GM21737 (cell line): Measurements from ENCODE around the gene RPH3AL.
"Not testable (repeated sequence)": the region's sequence is repeated elsewhere in the genome, so short reads cannot be mapped to it uniquely, and the experiment has no call there.

Experiments used
- ATAC-seq: cut with Tn5 transposase; IDR thresholded peaks from one replicate; pipeline ENCODE4 v1.9.1; 2021; ENCODE audit warnings: mild to moderate bottlenecking, moderate library complexity; ENCODE audit not compliant: unreplicated experiment

RPH3AL gene

GRCh38 chr17:228951-229708, 123.5 kb downstream of the RPH3AL start:
- no peak for ATAC-seq

GRCh38 chr17:227946-228615, 124.5 kb downstream of the RPH3AL start:
- ATAC-seq = no peak

- no peak for ATAC-seq
Observed at GRCh38 chr17:227078-227945, 125.3 kb downstream of the RPH3AL start.

GRCh38 chr17:226108-227077, 126.2 kb downstream of the RPH3AL start:
- no peak for ATAC-seq

- no peak for ATAC-seq
Observed at GRCh38 chr17:225551-225950, 127.1 kb downstream of the RPH3AL start.

GRCh38 chr17:224576-224975, 128.0 kb downstream of the RPH3AL start:
- ATAC-seq = not testable (repeated sequence)

- no peak for ATAC-seq
Observed at GRCh38 chr17:223723-224471, 128.7 kb downstream of the RPH3AL start.

GRCh38 chr17:222172-222571, 130.4 kb downstream of the RPH3AL start:
- ATAC-seq = no peak

GRCh38 chr17:219696-220095, 132.9 kb downstream of the RPH3AL start:
- no peak for ATAC-seq

GRCh38 chr17:218432-219110, 134.0 kb downstream of the RPH3AL start:
- no peak for ATAC-seq

- no peak for ATAC-seq
Observed at GRCh38 chr17:216625-217024, 136.0 kb downstream of the RPH3AL start.

GRCh38 chr17:215563-216478, 136.8 kb downstream of the RPH3AL start:
- ATAC-seq = not testable (repeated sequence)

GRCh38 chr17:214881-215331, 137.7 kb downstream of the RPH3AL start:
- no peak for ATAC-seq

GRCh38 chr17:213286-214105, 139.1 kb downstream of the RPH3AL start:
- ATAC-seq = no peak

- ATAC-seq = no peak
Observed at GRCh38 chr17:210402-210801, 142.2 kb downstream of the RPH3AL start.

GRCh38 chr17:208429-208828, 144.2 kb downstream of the RPH3AL start:
- ATAC-seq = no peak

GRCh38 chr17:207775-208174, 144.8 kb downstream of the RPH3AL start:
- ATAC-seq = no peak
